ENCODE results near the gene CFAP52. TPM values are rescaled to one million over a fixed set of nuclear protein-coding genes. Genes with fewer than 3 reads are reported as not detected.

Gene CFAP52
- total and polyA plus RNA-seq, 2 of the 13 experiments (the other 11 are each of a cell fraction or from before 2014, with no cell fraction given), result not detected

GRCh38 chr17:9544221-9544620, 32.2 kb upstream of the CFAP52 start (continued):
- TF ChIP-seq GPN1 (CRISPR knock-in tag; IDR thresholded peaks at IDR 0.05; ENCODE audit: borderline replicate concordance), result no peak
- TF ChIP-seq SMARCC2 (IDR thresholded peaks at IDR 0.05), result no peak
- TF ChIP-seq MEIS1 (CRISPR knock-in tag; IDR thresholded peaks at IDR 0.05; ENCODE audit: borderline replicate concordance), result no peak
- TF ChIP-seq ZNF768 (CRISPR knock-in tag; IDR thresholded peaks at IDR 0.05), result no peak

GRCh38 chr17:9549215-9549614, 27.2 kb upstream of the CFAP52 start:
- ChIA-PET CTCF (ENCODE audit: low intra/inter-chr PET ratio, low total read pairs) (no interaction called here), POLR2A (no interaction called here)
- Histone ChIP-seq H2AFZ (ENCODE audit: low read length) (no peak overlapping the region), H3K4me1 (ENCODE audit: insufficient read depth, low read length) (no peaks in the 10 kb centered on the region), H3K36me3 (replicated peaks in 1 of 2; ENCODE audit: control insufficient read depth in 1 of 2, insufficient read depth in 2 of 2, low read length in 2 of 2) (no peaks in the 10 kb centered on the region), H3K4me2 (ENCODE audit: low read depth, low read length) (no peak overlapping the region), H4K20me1 (ENCODE audit: insufficient read depth, low read length) (no peaks in the 10 kb centered on the region), H3K27me3 (ENCODE audit: control insufficient read depth in 1 of 2, insufficient read depth in 2 of 2, low read length in 2 of 2) (no peaks in the 10 kb centered on the region), H3K27ac (ENCODE audit: extremely low read length, insufficient read depth, low read length) (no peak overlapping the region), H3K79me2 (ENCODE audit: insufficient read depth, low read length) (no peaks in the 10 kb centered on the region), H3K9ac (ENCODE audit: insufficient read depth, low read depth, low read length) (no peak overlapping the region), H3K9me3 (ENCODE audit: low read length) (no peaks in the 10 kb centered on the region), H3K4me3 (replicated peaks in 1 of 3; ENCODE audit: insufficient read depth in 1 of 3, low read depth in 2 of 3, low read length in 3 of 3) (no peak overlapping the region)
- intact Hi-C loops (cut with micrococcal nuclease; ENCODE audit: unreplicated experiment), result no loop called here
- BruUV-seq (replicated peaks), result no TSS peak
- FAIRE-seq, result no peak
- in situ Hi-C loops (cut with HindIII; ENCODE audit: extremely low pct_ligation_motif_present, low pct_unique_long_range_greater_than_20kb), result no loop called here
- no peak for ATAC-seq
- 97% methylated on average over 2 of the region's 2 CpGs for WGBS (ENCODE audit: low lambda C conversion rate)
- DNase-seq (ENCODE audit: low spot score), result no peak
- TF ChIP-seq, protein P1, sequence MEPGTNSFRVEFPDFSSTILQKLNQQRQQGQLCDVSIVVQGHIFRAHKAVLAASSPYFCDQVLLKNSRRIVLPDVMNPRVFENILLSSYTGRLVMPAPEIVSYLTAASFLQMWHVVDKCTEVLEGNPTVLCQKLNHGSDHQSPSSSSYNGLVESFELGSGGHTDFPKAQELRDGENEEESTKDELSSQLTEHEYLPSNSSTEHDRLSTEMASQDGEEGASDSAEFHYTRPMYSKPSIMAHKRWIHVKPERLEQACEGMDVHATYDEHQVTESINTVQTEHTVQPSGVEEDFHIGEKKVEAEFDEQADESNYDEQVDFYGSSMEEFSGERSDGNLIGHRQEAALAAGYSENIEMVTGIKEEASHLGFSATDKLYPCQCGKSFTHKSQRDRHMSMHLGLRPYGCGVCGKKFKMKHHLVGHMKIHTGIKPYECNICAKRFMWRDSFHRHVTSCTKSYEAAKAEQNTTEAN (CRISPR knock-in tag; conservative IDR thresholded peaks at IDR 0.05), result no peak
- no peak for TF ChIP-seq NAIF1 (CRISPR knock-in tag; IDR thresholded peaks at IDR 0.05; ENCODE audit: borderline replicate concordance)
- no peak for TF ChIP-seq THAP11 (CRISPR knock-in tag; IDR thresholded peaks at IDR 0.05)
- no peak for TF ChIP-seq ARNT (IDR thresholded peaks at IDR 0.05)
- no peak for TF ChIP-seq NKX3-1 (CRISPR knock-in tag; IDR thresholded peaks at IDR 0.05)
- TF ChIP-seq RBM39 (IDR thresholded peaks at IDR 0.05; ENCODE audit: low read depth, low read length, poor library complexity, severe bottlenecking), result no peak
- no peak for TF ChIP-seq MXI1 (IDR thresholded peaks at IDR 0.05; ENCODE audit: borderline replicate concordance, low read depth, low read length)
- TF ChIP-seq SMAD9 (CRISPR knock-in tag; IDR thresholded peaks at IDR 0.05), result no peak
- TF ChIP-seq ZNF619 (CRISPR knock-in tag; IDR thresholded peaks at IDR 0.05), result no peak
- no peak for TF ChIP-seq ZNF615 (CRISPR knock-in tag; IDR thresholded peaks at IDR 0.05; ENCODE audit: borderline replicate concordance)
- no peak for TF ChIP-seq MAFG (CRISPR knock-in tag; IDR thresholded peaks at IDR 0.05)
- TF ChIP-seq ZNF546 (CRISPR knock-in tag; conservative IDR thresholded peaks at IDR 0.05), result no peak
- TF ChIP-seq, protein P2, sequence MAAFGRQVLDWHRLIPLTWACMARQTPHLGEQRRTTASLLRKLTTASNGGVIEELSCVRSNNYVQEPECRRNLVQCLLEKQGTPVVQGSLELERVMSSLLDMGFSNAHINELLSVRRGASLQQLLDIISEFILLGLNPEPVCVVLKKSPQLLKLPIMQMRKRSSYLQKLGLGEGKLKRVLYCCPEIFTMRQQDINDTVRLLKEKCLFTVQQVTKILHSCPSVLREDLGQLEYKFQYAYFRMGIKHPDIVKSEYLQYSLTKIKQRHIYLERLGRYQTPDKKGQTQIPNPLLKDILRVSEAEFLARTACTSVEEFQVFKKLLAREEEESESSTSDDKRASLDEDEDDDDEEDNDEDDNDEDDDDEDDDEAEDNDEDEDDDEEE (CRISPR knock-in tag; IDR thresholded peaks at IDR 0.05), result no peak
- TF ChIP-seq ZBTB7A (CRISPR knock-in tag; IDR thresholded peaks at IDR 0.05), result no peak
- TF ChIP-seq, protein P3, sequence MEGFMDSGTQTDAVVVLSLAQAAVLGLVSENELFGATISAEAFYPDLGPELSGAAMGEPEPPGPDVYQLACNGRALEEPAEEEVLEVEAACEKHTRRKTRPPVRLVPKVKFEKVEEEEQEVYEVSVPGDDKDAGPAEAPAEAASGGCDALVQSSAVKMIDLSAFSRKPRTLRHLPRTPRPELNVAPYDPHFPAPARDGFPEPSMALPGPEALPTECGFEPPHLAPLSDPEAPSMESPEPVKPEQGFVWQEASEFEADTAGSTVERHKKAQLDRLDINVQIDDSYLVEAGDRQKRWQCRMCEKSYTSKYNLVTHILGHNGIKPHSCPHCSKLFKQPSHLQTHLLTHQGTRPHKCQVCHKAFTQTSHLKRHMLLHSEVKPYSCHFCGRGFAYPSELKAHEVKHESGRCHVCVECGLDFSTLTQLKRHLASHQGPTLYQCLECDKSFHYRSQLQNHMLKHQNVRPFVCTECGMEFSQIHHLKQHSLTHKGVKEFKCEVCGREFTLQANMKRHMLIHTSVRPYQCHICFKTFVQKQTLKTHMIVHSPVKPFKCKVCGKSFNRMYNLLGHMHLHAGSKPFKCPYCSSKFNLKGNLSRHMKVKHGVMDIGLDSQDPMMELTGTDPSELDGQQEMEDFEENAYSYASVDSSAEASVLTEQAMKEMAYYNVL (CRISPR knock-in tag; IDR thresholded peaks at IDR 0.05; ENCODE audit: borderline replicate concordance), result no peak
